Measurements from ENCODE around the gene MCF2L2.

- TF ChIP-seq TAF1 (IDR thresholded peaks at IDR 0.05; ENCODE audit: borderline replicate concordance, low read depth, low read length), result no peak
- TF ChIP-seq POLR2A (IDR thresholded peaks at IDR 0.05; ENCODE audit: low read depth, low read length), result no peak
- no peak for TF ChIP-seq POLR2AphosphoS5 (IDR thresholded peaks at IDR 0.05; ENCODE audit: low read depth, low read length)
Measured at GRCh38 chr3:183318877-183319276, 109.5 kb downstream of the MCF2L2 start.
